GM19099 (cell line): ENCODE data around the gene ANKS1B.

Experiments used
- POLR2A ChIP-seq: IDR thresholded peaks from 3 replicates; pipeline ENCODE4 v1.6.1; 2011; ENCODE audit warnings: low read depth; ENCODE audit not compliant: insufficient read length; ENCODE audit errors: extremely low read depth

The ANKS1B gene

GRCh38 chr12:99249543-99249942, 735.2 kb downstream of the ANKS1B start:
- TF ChIP-seq POLR2A = no peak

- TF ChIP-seq POLR2A = no peak
Observed at GRCh38 chr12:99235381-99235780, 749.4 kb downstream of the ANKS1B start.

- no peak for TF ChIP-seq POLR2A
Observed at GRCh38 chr12:99234702-99235101, 750.0 kb downstream of the ANKS1B start.

GRCh38 chr12:99232324-99232723, 752.4 kb downstream of the ANKS1B start:
- no peak for TF ChIP-seq POLR2A

- no peak for TF ChIP-seq POLR2A
Observed at GRCh38 chr12:99231031-99231430, 753.7 kb downstream of the ANKS1B start.

GRCh38 chr12:99224237-99224636, 760.5 kb downstream of the ANKS1B start:
- no peak for TF ChIP-seq POLR2A

GRCh38 chr12:99223579-99223978, 761.2 kb downstream of the ANKS1B start:
- TF ChIP-seq POLR2A = no peak

- no peak for TF ChIP-seq POLR2A
Observed at GRCh38 chr12:99213047-99213446, 771.7 kb downstream of the ANKS1B start.

GRCh38 chr12:99212275-99212674, 772.5 kb downstream of the ANKS1B start:
- TF ChIP-seq POLR2A = no peak

GRCh38 chr12:99205111-99205510, 779.6 kb downstream of the ANKS1B start:
- no peak for TF ChIP-seq POLR2A

GRCh38 chr12:99201906-99202645, 782.7 kb downstream of the ANKS1B start:
- no peak for TF ChIP-seq POLR2A

GRCh38 chr12:99200711-99201384, 783.9 kb downstream of the ANKS1B start:
- TF ChIP-seq POLR2A = no peak

GRCh38 chr12:99195474-99195873, 789.3 kb downstream of the ANKS1B start:
- TF ChIP-seq POLR2A = no peak

GRCh38 chr12:99192489-99192888, 792.2 kb downstream of the ANKS1B start:
- no peak for TF ChIP-seq POLR2A

GRCh38 chr12:99176871-99177270, 807.9 kb downstream of the ANKS1B start:
- no peak for TF ChIP-seq POLR2A

GRCh38 chr12:99170461-99170860, 814.3 kb downstream of the ANKS1B start:
- no peak for TF ChIP-seq POLR2A
